ENCODE data around the gene RNF17. TPM values are rescaled to one million over a fixed set of nuclear protein-coding genes. Genes with fewer than 3 reads are reported as not detected.

The RNF17 gene
- total and polyA plus RNA-seq, 10 of the 15 experiments (the other 5 are each of a cell fraction or from before 2014, with no cell fraction given), result not detected

GRCh38 chr13:24925318-24926231 lies 161.6 kb downstream of the RNF17 start (continued):
- TF ChIP-seq, protein P1, sequence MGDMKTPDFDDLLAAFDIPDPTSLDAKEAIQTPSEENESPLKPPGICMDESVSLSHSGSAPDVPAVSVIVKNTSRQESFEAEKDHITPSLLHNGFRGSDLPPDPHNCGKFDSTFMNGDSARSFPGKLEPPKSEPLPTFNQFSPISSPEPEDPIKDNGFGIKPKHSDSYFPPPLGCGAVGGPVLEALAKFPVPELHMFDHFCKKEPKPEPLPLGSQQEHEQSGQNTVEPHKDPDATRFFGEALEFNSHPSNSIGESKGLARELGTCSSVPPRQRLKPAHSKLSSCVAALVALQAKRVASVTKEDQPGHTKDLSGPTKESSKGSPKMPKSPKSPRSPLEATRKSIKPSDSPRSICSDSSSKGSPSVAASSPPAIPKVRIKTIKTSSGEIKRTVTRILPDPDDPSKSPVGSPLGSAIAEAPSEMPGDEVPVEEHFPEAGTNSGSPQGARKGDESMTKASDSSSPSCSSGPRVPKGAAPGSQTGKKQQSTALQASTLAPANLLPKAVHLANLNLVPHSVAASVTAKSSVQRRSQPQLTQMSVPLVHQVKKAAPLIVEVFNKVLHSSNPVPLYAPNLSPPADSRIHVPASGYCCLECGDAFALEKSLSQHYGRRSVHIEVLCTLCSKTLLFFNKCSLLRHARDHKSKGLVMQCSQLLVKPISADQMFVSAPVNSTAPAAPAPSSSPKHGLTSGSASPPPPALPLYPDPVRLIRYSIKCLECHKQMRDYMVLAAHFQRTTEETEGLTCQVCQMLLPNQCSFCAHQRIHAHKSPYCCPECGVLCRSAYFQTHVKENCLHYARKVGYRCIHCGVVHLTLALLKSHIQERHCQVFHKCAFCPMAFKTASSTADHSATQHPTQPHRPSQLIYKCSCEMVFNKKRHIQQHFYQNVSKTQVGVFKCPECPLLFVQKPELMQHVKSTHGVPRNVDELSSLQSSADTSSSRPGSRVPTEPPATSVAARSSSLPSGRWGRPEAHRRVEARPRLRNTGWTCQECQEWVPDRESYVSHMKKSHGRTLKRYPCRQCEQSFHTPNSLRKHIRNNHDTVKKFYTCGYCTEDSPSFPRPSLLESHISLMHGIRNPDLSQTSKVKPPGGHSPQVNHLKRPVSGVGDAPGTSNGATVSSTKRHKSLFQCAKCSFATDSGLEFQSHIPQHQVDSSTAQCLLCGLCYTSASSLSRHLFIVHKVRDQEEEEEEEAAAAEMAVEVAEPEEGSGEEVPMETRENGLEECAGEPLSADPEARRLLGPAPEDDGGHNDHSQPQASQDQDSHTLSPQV (IDR thresholded peaks at IDR 0.05), result no peak
- TF ChIP-seq POLR2AphosphoS2 (IDR thresholded peaks at IDR 0.05; ENCODE audit: low read depth, low read length) (no peak), ZNF207 (IDR thresholded peaks at IDR 0.05; ENCODE audit: borderline replicate concordance) (no peak)
- TF ChIP-seq, protein P2, sequence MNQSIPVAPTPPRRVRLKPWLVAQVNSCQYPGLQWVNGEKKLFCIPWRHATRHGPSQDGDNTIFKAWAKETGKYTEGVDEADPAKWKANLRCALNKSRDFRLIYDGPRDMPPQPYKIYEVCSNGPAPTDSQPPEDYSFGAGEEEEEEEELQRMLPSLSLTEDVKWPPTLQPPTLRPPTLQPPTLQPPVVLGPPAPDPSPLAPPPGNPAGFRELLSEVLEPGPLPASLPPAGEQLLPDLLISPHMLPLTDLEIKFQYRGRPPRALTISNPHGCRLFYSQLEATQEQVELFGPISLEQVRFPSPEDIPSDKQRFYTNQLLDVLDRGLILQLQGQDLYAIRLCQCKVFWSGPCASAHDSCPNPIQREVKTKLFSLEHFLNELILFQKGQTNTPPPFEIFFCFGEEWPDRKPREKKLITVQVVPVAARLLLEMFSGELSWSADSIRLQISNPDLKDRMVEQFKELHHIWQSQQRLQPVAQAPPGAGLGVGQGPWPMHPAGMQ (IDR thresholded peaks at IDR 0.05; ENCODE audit: borderline replicate concordance), result no peak

Measured in GM12878 (cell line).